ENCODE results near the gene TEX38. TPM values are rescaled to one million over a fixed set of nuclear protein-coding genes. Genes with fewer than 3 reads are reported as not detected.
"Not testable (repeated sequence)": the region's sequence is repeated elsewhere in the genome, so short reads cannot be mapped to it uniquely, and the experiment has no call there.

TEX38 gene
- total RNA-seq, 1 experiment from 2014 or later = not detected

- in situ Hi-C loops (cut with HindIII; ENCODE audit: low pct_unique_long_range_greater_than_20kb, low sequenced_read_pairs) = no loop called here
- no peak for DNase-seq (ENCODE audit: low read depth)
Observed at GRCh38 chr1:46677339-46677738, 5.7 kb downstream of the TEX38 start.

DNA sequence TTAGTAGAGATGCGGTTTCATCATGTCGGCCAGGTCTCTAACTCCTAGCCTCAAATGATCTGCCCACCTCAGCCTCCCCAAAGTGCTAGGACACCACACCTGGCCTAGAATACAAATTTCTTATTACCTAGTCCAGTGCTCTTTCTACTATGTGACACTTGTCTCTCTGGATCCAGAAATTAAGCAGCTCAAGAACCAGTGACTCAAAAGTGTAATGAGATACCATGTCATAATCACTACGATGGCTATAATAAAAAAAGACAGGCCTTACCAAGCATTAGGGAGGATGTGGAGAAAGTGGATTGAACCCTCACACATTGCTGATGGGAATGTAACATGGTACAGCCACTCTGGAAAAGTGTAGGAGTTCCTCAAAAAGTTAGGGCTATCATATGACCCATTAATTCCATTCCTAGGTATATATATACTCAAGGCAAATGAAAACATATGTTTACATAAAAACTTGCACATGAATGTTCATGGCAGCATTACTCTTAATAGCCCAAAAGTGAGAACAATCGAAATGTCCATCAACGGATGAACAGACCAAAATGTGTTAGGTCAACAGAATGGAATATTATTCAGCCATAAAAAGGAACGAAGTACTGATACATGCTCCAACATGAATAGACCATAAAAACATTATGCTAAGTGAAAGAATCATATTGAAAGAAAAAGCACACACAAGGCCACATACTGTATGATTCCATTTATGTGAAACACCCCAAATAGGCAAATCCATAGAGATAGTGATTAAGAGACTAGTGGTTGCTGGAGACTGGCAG is 8.3 kb downstream of the TEX38 start:
- DNase-seq (ENCODE audit: low read depth) = no peak
- in situ Hi-C loops (cut with HindIII; ENCODE audit: low pct_unique_long_range_greater_than_20kb, low sequenced_read_pairs) = no loop called here

DNA sequence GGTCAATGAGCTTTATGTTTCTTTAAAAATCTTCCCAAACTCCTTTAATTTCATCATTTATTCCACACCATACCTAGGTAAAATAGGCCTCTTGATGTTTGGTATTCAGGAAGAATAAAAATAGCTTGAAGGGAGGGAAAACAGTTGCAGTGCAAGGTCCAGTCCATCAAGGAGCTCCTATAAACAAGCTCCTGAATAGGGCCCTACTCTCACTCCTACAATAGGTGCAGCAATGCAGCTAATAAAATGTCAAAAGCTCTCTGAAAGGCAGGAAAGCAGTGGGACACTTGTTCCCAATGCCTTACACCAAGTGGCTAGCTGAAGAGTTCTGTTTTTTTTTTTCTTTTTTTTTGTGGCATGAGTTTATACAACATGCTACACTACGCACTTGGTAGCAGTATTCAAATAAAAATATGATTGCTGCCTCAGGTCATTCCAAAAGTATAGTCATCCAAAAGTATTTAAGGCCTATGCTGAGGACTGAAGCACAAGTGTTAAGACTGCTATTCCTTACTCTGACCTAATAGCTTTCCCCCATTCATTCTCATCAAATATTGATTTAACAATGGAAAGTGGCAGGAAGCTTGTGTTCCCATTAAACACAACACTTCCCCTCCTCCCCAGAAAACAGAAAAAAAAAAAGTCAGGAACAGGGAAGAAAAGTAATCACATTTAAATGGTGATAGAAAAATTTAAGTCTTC is 9.8 kb downstream of the TEX38 start:
- in situ Hi-C loops (cut with HindIII; ENCODE audit: low pct_unique_long_range_greater_than_20kb, low sequenced_read_pairs) = no loop called here
- no peak for DNase-seq (ENCODE audit: low read depth)

DNA sequence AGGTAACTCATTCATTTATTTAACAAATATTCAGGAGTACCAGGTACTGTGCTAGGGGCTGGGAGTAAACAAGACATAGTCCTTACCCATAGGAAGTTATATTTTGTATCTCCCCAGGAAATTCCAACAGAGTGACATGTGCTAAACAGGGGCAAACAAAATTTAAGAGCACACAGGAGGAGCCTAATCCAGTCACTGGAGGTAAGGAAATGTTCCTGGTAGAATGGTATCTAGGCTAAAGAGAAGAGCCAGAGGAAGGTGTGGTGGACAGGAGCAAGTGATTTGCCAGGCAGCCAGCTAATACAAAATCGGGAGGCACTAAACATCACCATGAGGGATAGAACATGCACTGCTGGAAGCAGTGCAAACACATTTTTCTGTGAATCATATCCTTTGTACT is 10.4 kb downstream of the TEX38 start:
- in situ Hi-C loops (cut with HindIII; ENCODE audit: low pct_unique_long_range_greater_than_20kb, low sequenced_read_pairs) = no loop called here
- no peak for DNase-seq (ENCODE audit: low read depth)

DNA sequence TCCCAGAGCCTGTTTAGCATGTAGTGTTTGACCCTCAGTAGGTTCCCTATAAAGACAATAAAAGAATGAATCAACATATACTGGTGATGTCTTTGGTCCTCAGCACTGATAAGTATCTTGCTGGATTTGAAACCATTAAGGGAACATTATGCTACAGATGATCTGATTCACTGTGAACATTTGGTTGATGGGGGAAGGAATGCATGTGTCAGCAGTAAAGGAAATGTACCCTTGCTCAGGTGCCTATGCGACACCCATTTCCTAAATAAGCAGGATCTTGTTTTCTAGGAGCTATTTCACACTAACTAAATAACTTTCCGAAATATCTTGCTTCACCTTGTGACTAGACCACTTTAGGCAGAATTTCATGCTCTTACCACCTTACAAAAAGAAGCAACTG is 13.0 kb downstream of the TEX38 start:
- in situ Hi-C loops (cut with HindIII; ENCODE audit: low pct_unique_long_range_greater_than_20kb, low sequenced_read_pairs) = no loop called here
- no peak for DNase-seq (ENCODE audit: low read depth)

GRCh38 chr1:46686255-46686654 is 14.6 kb downstream of the TEX38 start:
- in situ Hi-C loops (cut with HindIII; ENCODE audit: low pct_unique_long_range_greater_than_20kb, low sequenced_read_pairs) = no loop called here

GRCh38 chr1:46687093-46687659 is 15.5 kb downstream of the TEX38 start:
- no peak for DNase-seq (ENCODE audit: low read depth)
- in situ Hi-C loops (cut with HindIII; ENCODE audit: low pct_unique_long_range_greater_than_20kb, low sequenced_read_pairs) = no loop called here

More at GRCh38 chr1:46686255-46686654, 14.6 kb downstream of the TEX38 start:
- DNase-seq (ENCODE audit: low read depth) = no peak

- no peak for DNase-seq (ENCODE audit: low read depth)
- in situ Hi-C loops (cut with HindIII; ENCODE audit: low pct_unique_long_range_greater_than_20kb, low sequenced_read_pairs) = no loop called here
Observed at GRCh38 chr1:46687921-46688509, 16.4 kb downstream of the TEX38 start.

DNA sequence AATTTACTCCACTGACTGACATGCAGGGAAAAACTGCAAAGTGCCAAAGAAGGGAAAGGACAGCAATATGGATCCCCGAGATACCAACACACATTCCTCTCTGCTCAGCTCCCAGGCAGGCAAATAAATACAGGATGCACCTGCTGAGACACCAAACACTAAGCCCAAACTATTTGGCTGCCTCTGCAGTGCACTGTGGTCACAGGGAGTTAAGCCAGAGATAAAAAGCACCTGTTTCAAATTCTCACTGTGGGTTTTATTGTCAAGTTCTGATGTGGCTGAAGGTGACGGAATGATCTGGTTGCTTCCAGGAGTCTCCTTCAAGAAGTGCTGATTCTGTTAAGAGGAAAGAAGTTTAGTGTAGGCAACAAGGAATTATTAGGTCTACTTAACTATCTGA is 17.7 kb downstream of the TEX38 start:
- DNase-seq (ENCODE audit: low read depth) = no peak
- in situ Hi-C loops (cut with HindIII; ENCODE audit: low pct_unique_long_range_greater_than_20kb, low sequenced_read_pairs) = no loop called here

GRCh38 chr1:46689897-46690296 is 18.2 kb downstream of the TEX38 start:
- DNase-seq (ENCODE audit: low read depth) = no peak
- in situ Hi-C loops (cut with HindIII; ENCODE audit: low pct_unique_long_range_greater_than_20kb, low sequenced_read_pairs) = no loop called here

- DNase-seq (ENCODE audit: low read depth) = no peak
- in situ Hi-C loops (cut with HindIII; ENCODE audit: low pct_unique_long_range_greater_than_20kb, low sequenced_read_pairs) = no loop called here
Observed at GRCh38 chr1:46690931-46691421, 19.3 kb downstream of the TEX38 start.

- in situ Hi-C loops (cut with HindIII; ENCODE audit: low pct_unique_long_range_greater_than_20kb, low sequenced_read_pairs) = no loop called here
- DNase-seq (ENCODE audit: low read depth) = no peak
Observed at GRCh38 chr1:46691997-46692790, 20.5 kb downstream of the TEX38 start.

- in situ Hi-C loops (cut with HindIII; ENCODE audit: low pct_unique_long_range_greater_than_20kb, low sequenced_read_pairs) = no loop called here
- no peak for DNase-seq (ENCODE audit: low read depth)
Observed at GRCh38 chr1:46692811-46693770, 21.4 kb downstream of the TEX38 start.

- DNase-seq (ENCODE audit: low read depth); in situ Hi-C loops (cut with HindIII; ENCODE audit: low pct_unique_long_range_greater_than_20kb, low sequenced_read_pairs): not testable (repeated sequence)
Observed at GRCh38 chr1:46694676-46695075, 23.0 kb downstream of the TEX38 start.

DNA sequence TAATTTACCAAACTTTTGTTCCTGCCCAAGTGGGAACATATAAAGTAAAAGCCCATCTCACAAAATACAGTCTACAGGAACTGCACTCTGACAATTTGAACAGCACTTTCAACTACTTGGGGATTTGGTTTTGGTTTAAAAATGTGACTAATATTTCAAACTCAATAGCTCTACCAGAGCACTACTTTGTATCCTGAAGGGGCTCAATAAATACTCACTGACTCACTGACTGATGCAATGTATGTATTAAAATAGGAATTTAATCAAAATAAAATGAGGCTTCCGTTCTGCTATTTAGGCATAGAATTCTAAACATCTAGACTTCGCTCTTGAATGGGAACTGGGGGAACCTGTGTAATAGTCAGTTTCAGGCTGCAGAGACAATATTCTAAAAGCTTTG is 25.4 kb downstream of the TEX38 start:
- DNase-seq (ENCODE audit: low read depth) = no peak
- in situ Hi-C loops (cut with HindIII; ENCODE audit: low pct_unique_long_range_greater_than_20kb, low sequenced_read_pairs) = no loop called here

DNA sequence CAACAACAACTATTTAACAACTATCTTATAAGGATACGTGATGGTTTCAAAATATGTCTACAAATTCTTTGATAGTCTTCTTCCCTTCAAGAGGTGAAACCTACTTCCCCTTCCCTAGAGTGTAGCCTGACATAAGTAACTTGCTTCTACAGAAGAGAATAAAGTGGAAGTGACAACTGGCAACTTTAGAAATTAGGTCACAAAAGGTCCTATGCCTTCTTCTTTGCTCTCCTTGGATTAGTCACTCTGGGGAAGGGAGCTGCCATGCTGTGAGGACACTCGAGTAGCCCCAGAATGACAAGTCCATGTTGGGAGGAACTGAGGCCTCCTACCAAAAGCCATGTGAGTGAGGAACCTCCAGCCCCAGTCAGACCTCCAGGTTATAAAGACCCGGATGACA is 28.0 kb downstream of the TEX38 start:
- no peak for DNase-seq (ENCODE audit: low read depth)
- in situ Hi-C loops (cut with HindIII; ENCODE audit: low pct_unique_long_range_greater_than_20kb, low sequenced_read_pairs) = no loop called here

DNA sequence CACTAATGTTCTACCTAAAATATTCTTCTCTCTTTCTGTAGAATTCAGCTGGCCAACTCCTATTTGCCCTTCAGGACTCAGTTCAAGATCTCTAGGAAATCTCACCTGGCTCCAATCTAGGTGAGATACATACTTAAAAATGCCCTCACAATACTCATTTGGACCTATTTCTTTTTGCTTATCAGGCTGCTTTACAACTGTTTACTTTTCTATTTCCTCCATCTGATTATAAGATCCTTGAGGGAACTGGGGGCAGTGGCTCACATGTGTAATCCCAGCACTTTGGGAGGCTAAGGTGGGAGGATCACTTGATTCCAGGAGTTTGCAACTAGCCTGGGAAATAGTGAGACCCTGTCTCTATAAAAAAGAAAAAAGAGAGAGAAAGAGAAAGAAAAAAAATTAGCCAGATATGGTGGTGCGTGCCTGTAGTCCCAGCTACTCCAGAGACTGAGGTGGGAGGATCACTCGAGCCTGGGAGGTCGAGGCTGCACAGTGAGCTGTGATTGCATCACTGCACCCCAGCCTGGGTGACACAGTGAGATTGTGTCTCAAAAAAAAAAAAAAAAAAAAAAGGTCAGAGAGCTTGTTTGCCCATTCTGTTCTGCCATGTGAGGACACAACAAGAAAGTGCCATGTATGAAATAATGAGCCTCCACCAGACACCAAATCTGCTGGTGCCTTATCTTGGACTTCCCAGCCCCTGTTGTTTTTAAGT is 32.4 kb downstream of the TEX38 start:
- no peak for DNase-seq (ENCODE audit: low read depth)
- in situ Hi-C loops (cut with HindIII; ENCODE audit: low pct_unique_long_range_greater_than_20kb, low sequenced_read_pairs) = no loop called here

All from Caki2 (cell line).